ENCODE results near the gene SLC28A1.

Gene SLC28A1

GRCh38 chr15:84894736-84895425 is 10.4 kb downstream of the SLC28A1 start:
- TF ChIP-seq, protein P1, sequence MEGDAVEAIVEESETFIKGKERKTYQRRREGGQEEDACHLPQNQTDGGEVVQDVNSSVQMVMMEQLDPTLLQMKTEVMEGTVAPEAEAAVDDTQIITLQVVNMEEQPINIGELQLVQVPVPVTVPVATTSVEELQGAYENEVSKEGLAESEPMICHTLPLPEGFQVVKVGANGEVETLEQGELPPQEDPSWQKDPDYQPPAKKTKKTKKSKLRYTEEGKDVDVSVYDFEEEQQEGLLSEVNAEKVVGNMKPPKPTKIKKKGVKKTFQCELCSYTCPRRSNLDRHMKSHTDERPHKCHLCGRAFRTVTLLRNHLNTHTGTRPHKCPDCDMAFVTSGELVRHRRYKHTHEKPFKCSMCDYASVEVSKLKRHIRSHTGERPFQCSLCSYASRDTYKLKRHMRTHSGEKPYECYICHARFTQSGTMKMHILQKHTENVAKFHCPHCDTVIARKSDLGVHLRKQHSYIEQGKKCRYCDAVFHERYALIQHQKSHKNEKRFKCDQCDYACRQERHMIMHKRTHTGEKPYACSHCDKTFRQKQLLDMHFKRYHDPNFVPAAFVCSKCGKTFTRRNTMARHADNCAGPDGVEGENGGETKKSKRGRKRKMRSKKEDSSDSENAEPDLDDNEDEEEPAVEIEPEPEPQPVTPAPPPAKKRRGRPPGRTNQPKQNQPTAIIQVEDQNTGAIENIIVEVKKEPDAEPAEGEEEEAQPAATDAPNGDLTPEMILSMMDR (conservative IDR thresholded peaks at IDR 0.05; ENCODE audit: control insufficient read depth, insufficient read depth, low read depth, low read length): no peak
- DNase-seq (ENCODE audit: low read depth): no peak
- H3K4me3 ChIP-seq (ENCODE audit: control insufficient read depth, low read depth, low read length): no peak overlapping the region

- DNase-seq (ENCODE audit: low read depth): no peak
- TF ChIP-seq, protein P1 (conservative IDR thresholded peaks at IDR 0.05; ENCODE audit: control insufficient read depth, insufficient read depth, low read depth, low read length): no peak
Observed at GRCh38 chr15:84898761-84899160, 14.3 kb downstream of the SLC28A1 start.

DNA sequence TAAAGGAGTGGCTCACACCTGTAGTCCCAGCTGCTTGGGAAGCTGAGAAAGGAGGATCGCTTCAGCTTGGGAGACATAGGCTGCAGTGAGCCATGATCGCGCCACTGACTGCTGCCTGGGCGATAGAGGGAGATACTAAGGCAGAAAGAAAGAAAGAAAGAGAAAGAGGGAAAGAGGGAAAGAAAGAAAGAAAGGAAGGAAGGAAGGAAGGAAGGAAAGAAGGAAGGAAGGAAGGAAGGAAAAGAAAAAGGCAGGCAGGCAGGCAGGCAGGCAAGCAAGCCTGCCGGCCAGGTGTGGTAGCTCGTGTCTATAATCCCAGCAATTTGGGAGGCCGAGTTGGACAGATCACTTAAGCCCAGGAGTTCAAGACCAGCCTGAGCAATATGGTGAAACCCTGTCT is 15.3 kb downstream of the SLC28A1 start:
- TF ChIP-seq, protein P1 (conservative IDR thresholded peaks at IDR 0.05; ENCODE audit: control insufficient read depth, insufficient read depth, low read depth, low read length): no peak
- H3K4me3 ChIP-seq (ENCODE audit: control insufficient read depth, low read depth, low read length): no peak overlapping the region
- no peak for DNase-seq (ENCODE audit: low read depth)

More at GRCh38 chr15:84898761-84899160, 14.3 kb downstream of the SLC28A1 start:
- no peak overlapping the region for H3K4me3 ChIP-seq (ENCODE audit: control insufficient read depth, low read depth, low read length)

DNA sequence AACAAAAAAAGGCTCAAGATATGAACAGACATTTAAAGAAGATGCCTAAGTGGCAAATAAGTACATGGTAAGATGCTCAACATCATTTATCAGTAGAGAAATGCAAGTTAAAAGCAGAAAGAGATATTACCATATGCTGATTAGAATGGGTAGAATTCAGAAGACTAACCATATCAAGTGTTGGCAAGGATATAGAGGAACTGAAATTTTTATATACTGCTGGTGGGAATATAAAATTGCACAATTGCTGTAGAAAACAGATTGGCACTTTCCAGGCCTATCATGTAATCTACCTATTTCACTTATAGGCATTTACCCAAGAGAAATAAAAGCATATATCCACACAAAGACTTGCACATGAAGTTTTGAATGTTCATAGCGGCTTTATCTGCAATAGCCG is 17.1 kb downstream of the SLC28A1 start:
- no peak for DNase-seq (ENCODE audit: low read depth)
- TF ChIP-seq, protein P1 (conservative IDR thresholded peaks at IDR 0.05; ENCODE audit: control insufficient read depth, insufficient read depth, low read depth, low read length): no peak
- no peak overlapping the region for H3K4me3 ChIP-seq (ENCODE audit: control insufficient read depth, low read depth, low read length)

DNA sequence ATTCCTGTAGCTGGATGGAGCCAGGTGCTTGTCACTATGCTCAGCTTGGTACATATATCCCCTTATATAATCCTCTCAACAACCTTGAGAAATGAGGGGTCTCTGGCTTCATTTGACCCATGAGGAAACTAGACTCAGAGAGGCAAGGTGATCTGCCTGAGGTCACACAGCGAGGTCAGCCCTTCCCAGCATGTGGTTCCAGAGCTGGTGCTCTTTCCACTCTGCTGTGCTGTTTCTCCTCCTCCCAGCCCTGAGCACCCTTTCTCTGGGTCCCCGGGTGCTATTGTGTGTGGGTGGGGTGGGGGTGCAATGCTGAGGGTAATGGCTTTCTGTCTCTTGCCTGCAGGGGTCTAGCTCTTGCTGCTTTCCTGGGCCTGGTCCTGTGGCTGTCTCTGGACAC is 19.3 kb downstream of the SLC28A1 start:
- DNase-seq (ENCODE audit: low read depth): no peak
- TF ChIP-seq, protein P1 (conservative IDR thresholded peaks at IDR 0.05; ENCODE audit: control insufficient read depth, insufficient read depth, low read depth, low read length): no peak
- H3K4me3 ChIP-seq (ENCODE audit: control insufficient read depth, low read depth, low read length): no peak overlapping the region

DNA sequence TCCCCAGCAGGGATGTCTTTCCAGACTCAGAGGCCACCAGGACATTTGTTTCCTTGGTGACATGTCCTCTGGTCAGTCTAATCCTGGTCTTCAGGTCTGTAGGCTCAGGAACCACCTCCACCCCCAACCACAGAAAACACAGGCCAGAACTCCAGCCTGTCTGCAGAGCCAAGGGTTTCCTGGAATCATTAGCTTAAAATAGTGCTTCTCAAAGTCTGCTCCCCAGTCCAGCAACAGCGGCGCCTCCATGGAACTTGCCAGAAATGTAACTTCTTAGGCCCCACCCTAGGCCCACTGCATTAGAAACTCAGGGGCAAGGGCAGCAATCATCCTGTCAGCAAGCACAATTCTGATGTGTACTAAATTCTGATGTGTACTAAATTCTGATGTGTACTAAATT is 20.0 kb downstream of the SLC28A1 start:
- TF ChIP-seq, protein P1 (conservative IDR thresholded peaks at IDR 0.05; ENCODE audit: control insufficient read depth, insufficient read depth, low read depth, low read length): no peak
- DNase-seq (ENCODE audit: low read depth): no peak
- no peak overlapping the region for H3K4me3 ChIP-seq (ENCODE audit: control insufficient read depth, low read depth, low read length)

Measured in fibroblast of mammary gland (primary cell).